Left renal cortex interstitium (tissue), 4 donors: ENCODE results near the gene UBL3. TPM values are rescaled to one million over a fixed set of nuclear protein-coding genes. Genes with fewer than 3 reads are reported as not detected.

Experiments used
- DNase-seq, 4 donors: peaks; one replicate each; pipeline ENCODE4 v3.0.0-alpha.2; 2013; ENCODE audit warnings: low read depth in 4 of 4, low spot score in 2 of 4, missing footprints in 1 of 4
- polyA plus RNA-seq, 4 donors: library from polyadenylated mRNA; unstranded; fragments of 120-200 nt; gene quantifications; one replicate each; pipeline ENCODE4 v1.2.1, GENCODE V29; 2013; ENCODE audit not compliant: insufficient read length in 4 of 4

UBL3 gene
- polyA plus RNA-seq, 4 donors, result 38.4 to 51.3 (median 45.4) TPM

GRCh38 chr13:29815336-29815735 is 35.1 kb downstream of the UBL3 start:
- DNase-seq, result no peak

GRCh38 chr13:29810898-29811297 is 39.5 kb downstream of the UBL3 start:
- DNase-seq, result no peak

GRCh38 chr13:29810145-29810742 is 40.2 kb downstream of the UBL3 start:
- no peak for DNase-seq

GRCh38 chr13:29808264-29808663 is 42.2 kb downstream of the UBL3 start:
- DNase-seq, result no peak

GRCh38 chr13:29805994-29806979 is 44.1 kb downstream of the UBL3 start:
- no peak for DNase-seq

- no peak for DNase-seq
Measured at GRCh38 chr13:29803221-29803620, 47.2 kb downstream of the UBL3 start.

- no peak for DNase-seq
Measured at GRCh38 chr13:29802621-29803020, 47.8 kb downstream of the UBL3 start.

GRCh38 chr13:29801737-29802305 is 48.6 kb downstream of the UBL3 start:
- no peak for DNase-seq

- DNase-seq, result no peak
Measured at GRCh38 chr13:29801102-29801501, 49.3 kb downstream of the UBL3 start.

GRCh38 chr13:29800687-29801086 is 49.7 kb downstream of the UBL3 start:
- DNase-seq, result no peak

GRCh38 chr13:29799041-29799440 is 51.4 kb downstream of the UBL3 start:
- DNase-seq, result no peak

- no peak for DNase-seq
Measured at GRCh38 chr13:29791997-29792780, 58.2 kb downstream of the UBL3 start.

GRCh38 chr13:29791508-29791907 is 58.9 kb downstream of the UBL3 start:
- DNase-seq, result no peak

- DNase-seq, result no peak
Measured at GRCh38 chr13:29786698-29787097, 63.7 kb downstream of the UBL3 start.

GRCh38 chr13:29785978-29786377 is 64.4 kb downstream of the UBL3 start:
- no peak for DNase-seq

- no peak for DNase-seq
Measured at GRCh38 chr13:29782798-29783197, 67.6 kb downstream of the UBL3 start.

- DNase-seq, result no peak
Measured at GRCh38 chr13:29774830-29775229, 75.6 kb downstream of the UBL3 start.

- peak in 1 of 4 donors; percentile 8 for DNase-seq
Measured at GRCh38 chr13:29771247-29771646, 79.2 kb downstream of the UBL3 start.

- DNase-seq, result no peak
Measured at GRCh38 chr13:29767006-29767405, 83.4 kb downstream of the UBL3 start.

- no peak for DNase-seq
Measured at GRCh38 chr13:29763436-29764180, 86.8 kb downstream of the UBL3 start.
